ENCODE measurements around the gene CFAP45. TPM values are rescaled to one million over a fixed set of nuclear protein-coding genes. Genes with fewer than 3 reads are reported as not detected.

The CFAP45 gene
- total and polyA plus RNA-seq, 2 donors: 0.48 to 1.0 TPM

- Histone ChIP-seq H3K36me3 (ENCODE audit: insufficient read depth) (no peaks in the 10 kb centered on the region), H3K27ac (ENCODE audit: low read depth) (no peak overlapping the region), H3K4me1 (ENCODE audit: insufficient read depth) (no peaks in the 10 kb centered on the region), H3K4me3 (ENCODE audit: low read depth, low read length) (no peak overlapping the region)
- no peak for DNase-seq (ENCODE audit: extremely low spot score)
- WGBS: 91% methylated on average over 4 of the region's 4 CpGs
These were observed 26.3 kb downstream of the CFAP45 start for GRCh38 chr1:159873530-159874143.

GRCh38 chr1:159872891-159873290, 27.1 kb downstream of the CFAP45 start:
- no peak overlapping the region for H3K27ac ChIP-seq (ENCODE audit: low read depth)

GRCh38 chr1:159870704-159871103, 29.3 kb downstream of the CFAP45 start:
- Histone ChIP-seq H3K4me3 (ENCODE audit: low read depth, low read length) (no peak overlapping the region), H3K27ac (ENCODE audit: low read depth) (no peak overlapping the region), H3K36me3 (ENCODE audit: insufficient read depth) (no peaks in the 10 kb centered on the region), H3K4me1 (ENCODE audit: insufficient read depth) (no peaks in the 10 kb centered on the region)
- WGBS: 86% methylated on average over 5 of the region's 5 CpGs
- DNase-seq (ENCODE audit: extremely low spot score): no peak

More at GRCh38 chr1:159872891-159873290, 27.1 kb downstream of the CFAP45 start:
- no peaks in the 10 kb centered on the region for H3K36me3 ChIP-seq (ENCODE audit: insufficient read depth)
- no peak overlapping the region for H3K4me3 ChIP-seq (ENCODE audit: low read depth, low read length)
- no peak for DNase-seq (ENCODE audit: extremely low spot score)
- no peaks in the 10 kb centered on the region for H3K4me1 ChIP-seq (ENCODE audit: insufficient read depth)
- 88% methylated on average over 15 of the region's 15 CpGs for WGBS

GRCh38 chr1:159869607-159870006, 30.4 kb downstream of the CFAP45 start:
- no peak for DNase-seq (ENCODE audit: extremely low spot score)
- H3K27ac ChIP-seq (ENCODE audit: low read depth): no peak overlapping the region
- H3K36me3 ChIP-seq (ENCODE audit: insufficient read depth): no peaks in the 10 kb centered on the region
- H3K4me1 ChIP-seq (ENCODE audit: insufficient read depth): no peaks in the 10 kb centered on the region
- no peak overlapping the region for H3K4me3 ChIP-seq (ENCODE audit: low read depth, low read length)
- WGBS: 65% methylated on average over 1 of the region's 1 CpG

GRCh38 chr1:159869173-159869572, 30.8 kb downstream of the CFAP45 start:
- no peak overlapping the region for H3K27ac ChIP-seq (ENCODE audit: low read depth)
- WGBS: 42% methylated on average over 4 of the region's 4 CpGs
- H3K36me3 ChIP-seq (ENCODE audit: insufficient read depth): no peaks in the 10 kb centered on the region
- no peak for DNase-seq (ENCODE audit: extremely low spot score)
- no peak overlapping the region for H3K4me3 ChIP-seq (ENCODE audit: low read depth, low read length)
- H3K4me1 ChIP-seq (ENCODE audit: insufficient read depth): no peaks in the 10 kb centered on the region

GRCh38 chr1:159868766-159869165, 31.2 kb downstream of the CFAP45 start:
- no peak for DNase-seq (ENCODE audit: extremely low spot score)
- WGBS: 71% methylated on average over 3 of the region's 3 CpGs
- Histone ChIP-seq H3K27ac (ENCODE audit: low read depth) (no peak overlapping the region), H3K36me3 (ENCODE audit: insufficient read depth) (no peaks in the 10 kb centered on the region), H3K4me1 (ENCODE audit: insufficient read depth) (no peaks in the 10 kb centered on the region), H3K4me3 (ENCODE audit: low read depth, low read length) (no peak overlapping the region)

GRCh38 chr1:159867664-159868026, 32.3 kb downstream of the CFAP45 start:
- Histone ChIP-seq H3K4me1 (ENCODE audit: insufficient read depth) (no peaks in the 10 kb centered on the region), H3K27ac (ENCODE audit: low read depth) (peak overlapping the region; percentile 76), H3K36me3 (ENCODE audit: insufficient read depth) (no peaks in the 10 kb centered on the region), H3K4me3 (ENCODE audit: low read depth, low read length) (no peak overlapping the region)
- DNase-seq (ENCODE audit: extremely low spot score): no peak
- WGBS: 14% methylated on average over 9 of the region's 9 CpGs

GRCh38 chr1:159866905-159867663, 32.9 kb downstream of the CFAP45 start:
- 67% methylated on average over 14 of the region's 14 CpGs for WGBS
- no peak for DNase-seq (ENCODE audit: extremely low spot score)
- Histone ChIP-seq H3K27ac (ENCODE audit: low read depth) (no peak overlapping the region), H3K4me3 (ENCODE audit: low read depth, low read length) (no peak overlapping the region), H3K4me1 (ENCODE audit: insufficient read depth) (no peaks in the 10 kb centered on the region), H3K36me3 (ENCODE audit: insufficient read depth) (no peaks in the 10 kb centered on the region)

GRCh38 chr1:159866066-159866465, 33.9 kb downstream of the CFAP45 start:
- no peak for DNase-seq (ENCODE audit: extremely low spot score)
- H3K4me3 ChIP-seq (ENCODE audit: low read depth, low read length): no peak overlapping the region
- WGBS: 53% methylated on average over 1 of the region's 1 CpG
- H3K27ac ChIP-seq (ENCODE audit: low read depth): no peak overlapping the region
- no peaks in the 10 kb centered on the region for H3K36me3 ChIP-seq (ENCODE audit: insufficient read depth)
- no peaks in the 10 kb centered on the region for H3K4me1 ChIP-seq (ENCODE audit: insufficient read depth)

GRCh38 chr1:159864262-159864661, 35.7 kb downstream of the CFAP45 start:
- no peaks in the 10 kb centered on the region for H3K4me1 ChIP-seq (ENCODE audit: insufficient read depth)
- no peak overlapping the region for H3K27ac ChIP-seq (ENCODE audit: low read depth)
- H3K4me3 ChIP-seq (ENCODE audit: low read depth, low read length): no peak overlapping the region
- no peak for DNase-seq (ENCODE audit: extremely low spot score)
- no peaks in the 10 kb centered on the region for H3K36me3 ChIP-seq (ENCODE audit: insufficient read depth)
- WGBS: 76% methylated on average over 2 of the region's 2 CpGs

- no peak within 1 kb of the TSS for H3K4me3 ChIP-seq (ENCODE audit: low read depth, low read length)
- no peaks in the 10 kb centered on the region for H3K36me3 ChIP-seq (ENCODE audit: insufficient read depth)
- no peaks in the 10 kb centered on the region for H3K4me1 ChIP-seq (ENCODE audit: insufficient read depth)
- no peak within 1 kb of the TSS for H3K27ac ChIP-seq (ENCODE audit: low read depth)
- no peak for DNase-seq (ENCODE audit: extremely low spot score)
- WGBS: 82% methylated on average over 4 of the region's 4 CpGs
These were observed 37.4 kb downstream of the CFAP45 start, which contains the start of gene VSIG8 for GRCh38 chr1:159862557-159862956. TSS of gene VSIG8 (minus strand) at chr1:159862657. CDS start at chr1:159862521, 136 bp downstream.

GRCh38 chr1:159862031-159862430, 37.9 kb downstream of the CFAP45 start:
- 92% methylated on average over 5 of the region's 5 CpGs for WGBS
- H3K4me1 ChIP-seq (ENCODE audit: insufficient read depth): no peaks in the 10 kb centered on the region
- no peak for DNase-seq (ENCODE audit: extremely low spot score)
- no peaks in the 10 kb centered on the region for H3K36me3 ChIP-seq (ENCODE audit: insufficient read depth)
- H3K4me3 ChIP-seq (ENCODE audit: low read depth, low read length): no peak overlapping the region
- no peak overlapping the region for H3K27ac ChIP-seq (ENCODE audit: low read depth)

GRCh38 chr1:159861218-159861617, 38.7 kb downstream of the CFAP45 start:
- Histone ChIP-seq H3K36me3 (ENCODE audit: insufficient read depth) (no peaks in the 10 kb centered on the region), H3K4me1 (ENCODE audit: insufficient read depth) (no peaks in the 10 kb centered on the region), H3K4me3 (ENCODE audit: low read depth, low read length) (no peak overlapping the region), H3K27ac (ENCODE audit: low read depth) (no peak overlapping the region)
- DNase-seq (ENCODE audit: extremely low spot score): no peak
- WGBS: 80% methylated on average over 8 of the region's 8 CpGs

GRCh38 chr1:159860456-159860855, 39.5 kb downstream of the CFAP45 start:
- WGBS: 15% methylated on average over 3 of the region's 3 CpGs
- Histone ChIP-seq H3K4me1 (ENCODE audit: insufficient read depth) (no peaks in the 10 kb centered on the region), H3K27ac (ENCODE audit: low read depth) (no peak overlapping the region), H3K4me3 (ENCODE audit: low read depth, low read length) (no peak overlapping the region), H3K36me3 (ENCODE audit: insufficient read depth) (no peaks in the 10 kb centered on the region)
- DNase-seq (ENCODE audit: extremely low spot score): no peak
